ENCODE data around the gene CHD5. TPM values are rescaled to one million over a fixed set of nuclear protein-coding genes. Genes with fewer than 3 reads are reported as not detected.

CHD5 gene
- total and polyA plus RNA-seq, 2 of the 13 experiments (the other 11 are each of a cell fraction or from before 2014, with no cell fraction given) = 0.02 to 0.21 TPM

DNA sequence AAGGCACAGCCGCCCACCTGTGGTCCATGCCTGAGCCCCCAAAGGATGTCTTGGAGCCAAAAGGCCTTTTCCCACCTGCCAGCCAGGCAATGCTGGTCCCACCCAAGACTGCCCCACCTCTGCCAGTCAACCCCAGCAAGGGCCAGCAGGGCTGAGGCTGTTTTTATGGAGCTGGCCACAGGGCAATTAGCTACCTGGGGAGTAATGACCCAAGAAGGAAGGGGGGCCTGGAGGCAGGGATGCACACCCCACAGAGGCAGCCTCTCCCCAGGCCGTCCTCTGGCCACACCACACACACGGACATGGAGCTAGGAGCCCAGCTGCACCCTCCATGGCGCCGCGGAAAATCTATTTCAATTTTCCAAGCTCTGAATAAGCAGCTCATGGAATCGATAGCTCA, 27.2 kb downstream of the CHD5 start:
- WGBS (ENCODE audit: low lambda C conversion rate) = 20% methylated on average over 3 of the region's 7 CpGs
- Histone ChIP-seq H3K9me3 (ENCODE audit: low read length) (no peaks in the 10 kb centered on the region), H4K20me1 (ENCODE audit: insufficient read depth, low read length) (no peaks in the 10 kb centered on the region; the same call in 1 of the 2 replicates), H3K4me3 (replicated peaks in 1 of 3; ENCODE audit: insufficient read depth in 1 of 3, low read depth in 2 of 3, low read length in 3 of 3) (no peak overlapping the region), H3K79me2 (ENCODE audit: insufficient read depth, low read length) (no peaks in the 10 kb centered on the region), H2AFZ (ENCODE audit: low read length) (no peak overlapping the region), H3K27ac (ENCODE audit: extremely low read length, insufficient read depth, low read length) (no peak overlapping the region), H3K36me3 (replicated peaks in 1 of 2; ENCODE audit: control insufficient read depth in 1 of 2, insufficient read depth in 2 of 2, low read length in 2 of 2) (no peaks in the 10 kb centered on the region), H3K9ac (ENCODE audit: insufficient read depth, low read depth, low read length) (no peak overlapping the region), H3K4me1 (ENCODE audit: insufficient read depth, low read length) (peaks cover 15% of the 10 kb centered on the region), H3K27me3 (ENCODE audit: control insufficient read depth in 1 of 2, insufficient read depth in 2 of 2, low read length in 2 of 2) (peaks cover 11 to 70% of the 10 kb centered on the region in 2 experiments), H3K4me2 (ENCODE audit: low read depth, low read length) (no peak overlapping the region)
- BruUV-seq (replicated peaks) = no TSS peak
- intact Hi-C loops (cut with micrococcal nuclease; ENCODE audit: unreplicated experiment) = no loop called here
- CTCF ChIA-PET (ENCODE audit: low intra/inter-chr PET ratio, low total read pairs) = no interaction called here
- no peak for ATAC-seq
- DNase-seq (ENCODE audit: low spot score) = no peak
- in situ Hi-C loops (cut with HindIII; ENCODE audit: extremely low pct_ligation_motif_present, low pct_unique_long_range_greater_than_20kb) = no loop called here
- TF ChIP-seq POLR2AphosphoS2 (IDR thresholded peaks at IDR 0.05; ENCODE audit: low read depth, low read length) (no peak), CENPT (CRISPR knock-in tag; IDR thresholded peaks at IDR 0.05; ENCODE audit: low read depth) (no peak), TFDP2 (CRISPR knock-in tag; IDR thresholded peaks at IDR 0.05) (no peak), ZBTB43 (CRISPR knock-in tag; conservative IDR thresholded peaks at IDR 0.05) (no peak), ZNF569 (CRISPR knock-in tag; IDR thresholded peaks at IDR 0.05; ENCODE audit: borderline replicate concordance) (no peak), ZBTB25 (CRISPR knock-in tag; IDR thresholded peaks at IDR 0.05) (no peak), BRCA1 (CRISPR knock-in tag; IDR thresholded peaks at IDR 0.05) (no peak)
- TF ChIP-seq, protein P1, sequence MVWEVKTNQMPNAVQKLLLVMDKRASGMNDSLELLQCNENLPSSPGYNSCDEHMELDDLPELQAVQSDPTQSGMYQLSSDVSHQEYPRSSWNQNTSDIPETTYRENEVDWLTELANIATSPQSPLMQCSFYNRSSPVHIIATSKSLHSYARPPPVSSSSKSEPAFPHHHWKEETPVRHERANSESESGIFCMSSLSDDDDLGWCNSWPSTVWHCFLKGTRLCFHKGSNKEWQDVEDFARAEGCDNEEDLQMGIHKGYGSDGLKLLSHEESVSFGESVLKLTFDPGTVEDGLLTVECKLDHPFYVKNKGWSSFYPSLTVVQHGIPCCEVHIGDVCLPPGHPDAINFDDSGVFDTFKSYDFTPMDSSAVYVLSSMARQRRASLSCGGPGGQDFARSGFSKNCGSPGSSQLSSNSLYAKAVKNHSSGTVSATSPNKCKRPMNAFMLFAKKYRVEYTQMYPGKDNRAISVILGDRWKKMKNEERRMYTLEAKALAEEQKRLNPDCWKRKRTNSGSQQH (CRISPR knock-in tag; IDR thresholded peaks at IDR 0.05; ENCODE audit: low read depth) = no peak
- no peak for FAIRE-seq
- POLR2A ChIA-PET = no interaction called here

Data from HepG2 (cell line).